Endothelial cell of umbilical vein (primary cell): ENCODE measurements around the gene CORO6. TPM values are rescaled to one million over a fixed set of nuclear protein-coding genes. Genes with fewer than 3 reads are reported as not detected.
A peak's percentile ranks its signal among the peaks of the same experiment; 100 is the strongest.

Experiments
- BruUV-seq: library from RNA; stranded (reverse); fragments of 400-500 nt; replicated peaks from 2 replicates; lab custom pipeline; 2021; lab: Mats Ljungman, UMichigan
- CTCF ChIA-PET: fragments of 300-600, 350-600 bp; sonication (Branson Sonifier 250); formaldehyde crosslinking; loops from one replicate; lab custom pipeline; 2021; ENCODE audit warnings: antibody characterized with exemption, inconsistent platforms; lab: Charles Lee
- POLR2A ChIA-PET: fragments of 300-600, 350-600 bp; sonication (Branson Sonifier 250); formaldehyde crosslinking; loops from one replicate; lab custom pipeline; 2021; ENCODE audit warnings: antibody characterized with exemption, inconsistent platforms; lab: Charles Lee
- DNase-seq: peaks from one replicate; pipeline ENCODE4 v3.0.0-alpha.2; 2011; ENCODE audit warnings: low read depth, low spot score
- FAIRE-seq: peaks from 2 replicates; lab custom pipeline; 2011; peaks lifted over from hg19 to GRCh38; lab: Jason Lieb, UNC
- H2AFZ ChIP-seq: 2 replicates; pipeline ENCODE4 v1.6.0; 2012; ENCODE audit warnings: low read depth, low read length, control low read depth, inconsistent platforms
- H3K27ac ChIP-seq: 2 replicates; pipeline ENCODE4 v1.5.1; 2011; ENCODE audit warnings: low read depth, mild to moderate bottlenecking, control low read depth, low read length, moderate library complexity; ENCODE audit not compliant: insufficient read depth
- H3K27me3 ChIP-seq, 2 experiments: 2 replicates each; pipeline versions ENCODE4 v1.6.0 to v1.6.1; 2011; ENCODE audit warnings: low read length in 2 of 2, mixed read lengths in 1 of 2; ENCODE audit not compliant: control insufficient read depth in 2 of 2, insufficient read depth in 2 of 2
- H3K36me3 ChIP-seq, 2 experiments: 2 replicates in 1 of 2; 3 replicates in 1 of 2; pipeline ENCODE4 v1.5.1; 2011; ENCODE audit warnings: low read length in 2 of 2, mild to moderate bottlenecking in 1 of 2, moderate library complexity in 1 of 2; ENCODE audit not compliant: control insufficient read depth in 2 of 2, insufficient read depth in 2 of 2; ENCODE audit errors: extremely low read depth in 1 of 2
- H3K4me1 ChIP-seq: 3 replicates; pipeline ENCODE4 v1.5.1; 2011; ENCODE audit warnings: mild to moderate bottlenecking, low read length; ENCODE audit not compliant: control insufficient read depth, insufficient read depth; ENCODE audit errors: extremely low read depth
- H3K4me2 ChIP-seq: 2 replicates; pipeline ENCODE4 v1.6.1; 2011; ENCODE audit warnings: low read length, control low read depth, mixed read lengths; ENCODE audit not compliant: insufficient read depth
- H3K4me3 ChIP-seq, 3 experiments: fragments of 200-600 bp in 1 of 3; sonication (generic), shearing (Covaris generic) in 1 of 3; replicated peaks in 1 of 3; 2 replicates each; pipeline ENCODE4 v1.5.1; 2011 to 2016; ENCODE audit warnings: control low read depth in 3 of 3, low read length in 3 of 3, mild to moderate bottlenecking in 2 of 3, inconsistent platforms in 1 of 3, low read depth in 1 of 3, moderate library complexity in 1 of 3; ENCODE audit not compliant: insufficient read depth in 1 of 3
- H3K79me2 ChIP-seq: 2 replicates; pipeline ENCODE4 v1.6.0; 2012; ENCODE audit warnings: low read length, inconsistent platforms; ENCODE audit not compliant: control insufficient read depth, insufficient read depth
- H3K9ac ChIP-seq: replicated peaks from 2 replicates; pipeline ENCODE3; 2011; ENCODE audit warnings: low read length, control low read depth; ENCODE audit not compliant: insufficient read depth; ENCODE audit errors: extremely low read depth
- H3K9me1 ChIP-seq: replicated peaks from 3 replicates; pipeline ENCODE4 v1.6.0; 2011; ENCODE audit warnings: mild to moderate bottlenecking, low read length; ENCODE audit not compliant: control insufficient read depth, insufficient read depth; ENCODE audit errors: extremely low read depth
- H3K9me3 ChIP-seq: replicated peaks from 2 replicates; pipeline ENCODE4 v1.5.1; 2012; ENCODE audit warnings: low read length, inconsistent platforms; ENCODE audit not compliant: control insufficient read depth, insufficient read depth
- H4K20me1 ChIP-seq: replicated peaks from 2 replicates; pipeline ENCODE3; 2011; ENCODE audit warnings: mild to moderate bottlenecking, low read length; ENCODE audit not compliant: control insufficient read depth, insufficient read depth; ENCODE audit errors: extremely low read depth
- CTCF ChIP-seq, 2 donors: IDR thresholded peaks; 1 replicate in 1 of 2; 2 replicates in 1 of 2; pipeline ENCODE4 v1.5.1; 2011; ENCODE audit warnings: low read length in 2 of 2, mild to moderate bottlenecking in 2 of 2, moderate library complexity in 2 of 2, control low read depth in 1 of 2, inconsistent platforms in 1 of 2, low read depth in 1 of 2; ENCODE audit not compliant: insufficient read depth in 1 of 2; ENCODE audit errors: extremely low read depth in 1 of 2
- EZH2 ChIP-seq: IDR thresholded peaks from 2 replicates; pipeline ENCODE4 v1.6.1; 2012; ENCODE audit warnings: borderline replicate concordance, low read depth, mild to moderate bottlenecking, moderate library complexity, low read length, inconsistent platforms; ENCODE audit not compliant: severe bottlenecking
- GATA2 ChIP-seq: IDR thresholded peaks from 2 replicates; pipeline ENCODE4 v1.7.0; 2011; ENCODE audit warnings: low read depth, mild to moderate bottlenecking, moderate library complexity, mixed read lengths, low read length; ENCODE audit not compliant: insufficient read length, insufficient read depth
- JUN ChIP-seq: IDR thresholded peaks from 2 replicates; pipeline ENCODE4 v1.6.1; 2011; ENCODE audit warnings: borderline replicate concordance, low read depth; ENCODE audit not compliant: insufficient read length, insufficient read depth
- dilution Hi-C: fragments of 300-500 bp; cut with MboI; formaldehyde crosslinking; loops from one replicate; pipeline ENCODE4 v1.15.0; 2019; ENCODE audit warnings: low sequenced_read_pairs; ENCODE audit not compliant: extremely low pct_ligation_motif_present
- intact Hi-C: fragments of 100-400 bp; cut with micrococcal nuclease; formaldehyde crosslinking; loops from one replicate; pipeline ENCODE4 v1.10.0; 2022
- polyA plus RNA-seq, 4 experiments: library from polyadenylated mRNA; depleted of rRNA in 3 of 4; stranded (reverse) in 3 of 4; unstranded in 1 of 4; fragments of >200 nt; gene quantifications; 2 replicates each; pipeline versions ENCODE4 v1.2.1 to v1.2.3, GENCODE V29; 2011 to 2012; ENCODE audit warnings: missing spikeins in 1 of 4
- small RNA-seq: library from RNA; depleted of rRNA; stranded (forward); fragments of <200 nt; gene quantifications from one replicate; pipeline ENCODE3, GENCODE V24; 2012; ENCODE audit warnings: low replicate concordance, low read depth; ENCODE audit not compliant: insufficient read depth, insufficient read length
- total RNA-seq: library from RNA; stranded (reverse); gene quantifications from 2 replicates; pipeline ENCODE4 v1.2.3, GENCODE V29; 2021
- TF ChIP-seq, protein P1 (sequence below): IDR thresholded peaks from 2 replicates; pipeline ENCODE4 v1.6.1; 2011; ENCODE audit not compliant: insufficient read depth, insufficient read length

Gene CORO6
- total and polyA plus RNA-seq, 2 donors (not counting 3 experiments of a cell fraction or from before 2014, with no cell fraction given) = 10.7 to 14.7 TPM

GRCh38 chr17:29565643-29566472 is 56.9 kb downstream of the CORO6 start:
- ChIA-PET CTCF (interaction anchor here (1.0 to 4.9 kb wide), 6 partner anchors 10 to 196 kb away, joined by 3 to 34 read pairs (median 8); partner anchors contain the start of gene ANKRD13B), POLR2A (no interaction called here)
- no TSS peak for BruUV-seq
- no peak overlapping the region for H3K27ac ChIP-seq
- dilution Hi-C loops = no loop called here
- H3K79me2 ChIP-seq = no peaks in the 10 kb centered on the region
- peak overlapping the region; percentile 45 for H3K4me2 ChIP-seq
- DNase-seq = peak; percentile 25
- no peaks in the 10 kb centered on the region for H3K9me3 ChIP-seq
- H3K9me1 ChIP-seq = no peaks in the 10 kb centered on the region
- intact Hi-C loops = loop anchor here (5.0 kb wide), 3 partner anchors 51 to 274 kb away; partner anchors contain the start of genes NUFIP2 and TAOK1
- TF ChIP-seq, protein P1, sequence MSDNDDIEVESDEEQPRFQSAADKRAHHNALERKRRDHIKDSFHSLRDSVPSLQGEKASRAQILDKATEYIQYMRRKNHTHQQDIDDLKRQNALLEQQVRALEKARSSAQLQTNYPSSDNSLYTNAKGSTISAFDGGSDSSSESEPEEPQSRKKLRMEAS = no peak
- TF ChIP-seq CTCF (IDR thresholded peaks at IDR 0.05; ENCODE audit: extremely low read depth in 1 of 2, insufficient read depth in 1 of 2, low read depth in 1 of 2, low read length in 2 of 2) (peak; percentile 10 to 34), EZH2 (no peak), GATA2 (no peak), JUN (no peak)
- no peaks in the 10 kb centered on the region for H4K20me1 ChIP-seq
- peak overlapping the region; percentile 87 for H2AFZ ChIP-seq
- no peaks in the 10 kb centered on the region for H3K36me3 ChIP-seq
- no peaks in the 10 kb centered on the region for H3K27me3 ChIP-seq
- peak overlapping the region; percentile 9 to 46 (median 28) for H3K4me3 ChIP-seq
- no peak overlapping the region for H3K9ac ChIP-seq
- peaks cover 22% of the 10 kb centered on the region for H3K4me1 ChIP-seq
- FAIRE-seq = peak; percentile 70

Small RNAs within 50 kb of the gene (small RNA-seq; reads per million reads assigned to genes)
- not detected for gene RNU6-920P

Other genes with a start within 250 kb of the CORO6 start
- 64.3 and 82.2 TPM in 2 replicates for gene TAOK1, start 232.5 kb downstream of the CORO6 start, total RNA-seq
- 8.4 and 11.0 TPM in 2 replicates for gene TAOK1, start 232.5 kb downstream of the CORO6 start, polyA plus RNA-seq
- 5.6 and 5.9 TPM in 2 replicates for gene ABHD15, start 55.9 kb downstream of the CORO6 start, total RNA-seq
- gene ABHD15, start 55.9 kb downstream of the CORO6 start, polyA plus RNA-seq = 3.8 and 4.7 TPM in 2 replicates
- gene TP53I13, start 54.2 kb downstream of the CORO6 start, total RNA-seq = 33.8 and 41.1 TPM in 2 replicates
- 42.7 and 72.3 TPM in 2 replicates for gene TP53I13, start 54.2 kb downstream of the CORO6 start, polyA plus RNA-seq
- 82.0 and 92.5 TPM in 2 replicates for gene GIT1, start 33.3 kb downstream of the CORO6 start, total RNA-seq
- gene GIT1, start 33.3 kb downstream of the CORO6 start, polyA plus RNA-seq = 75.5 and 97.5 TPM in 2 replicates
- gene ANKRD13B, start 29.8 kb downstream of the CORO6 start, total RNA-seq = 21.1 and 22.8 TPM in 2 replicates
- gene ANKRD13B, start 29.8 kb downstream of the CORO6 start, polyA plus RNA-seq = 23.2 and 26.7 TPM in 2 replicates